PFSK-1 (cell line): Measurements from ENCODE around the gene STX18.

Source experiments
- FOXP2 ChIP-seq: optimal IDR thresholded peaks from 2 replicates; pipeline ENCODE3; 2011; ENCODE audit warnings: borderline replicate concordance, control low read depth, inconsistent platforms; ENCODE audit not compliant: insufficient read depth; ENCODE audit errors: extremely low read length, extremely low read depth
- POLR2AphosphoS5 ChIP-seq: IDR thresholded peaks from 2 replicates; pipeline ENCODE4 v1.6.1; 2012; ENCODE audit warnings: low read depth, mild to moderate bottlenecking, control low read depth, low read length, moderate library complexity
- REST ChIP-seq, 2 experiments: IDR thresholded peaks; 2 replicates each; pipeline versions ENCODE4 v1.6.1 to v1.8.0; 2011 to 2012; ENCODE audit warnings: low read depth in 2 of 2, low read length in 2 of 2, control low read depth in 1 of 2, inconsistent platforms in 1 of 2, mild to moderate bottlenecking in 1 of 2, moderate library complexity in 1 of 2; ENCODE audit not compliant: insufficient read depth in 1 of 2
- SIN3A ChIP-seq: IDR thresholded peaks from 2 replicates; pipeline ENCODE4 v1.6.1; 2012; ENCODE audit warnings: mild to moderate bottlenecking, low read length, moderate library complexity, borderline replicate concordance; ENCODE audit not compliant: insufficient read depth
- TAF1 ChIP-seq: IDR thresholded peaks from 2 replicates; pipeline ENCODE4 v1.6.1; 2012; ENCODE audit warnings: low read length, control low read depth, borderline replicate concordance; ENCODE audit not compliant: insufficient read depth

- TF ChIP-seq POLR2AphosphoS5 (no peak), REST (IDR thresholded peaks at IDR 0.05; ENCODE audit: insufficient read depth in 1 of 2, low read depth in 2 of 2, low read length in 2 of 2) (no peak), TAF1 (no peak), SIN3A (peak; percentile 38; the same call in 1 of the 2 replicates), FOXP2 (no peak)
These were observed 712 bp downstream of the STX18 start for GRCh38 chr4:4541040-4541631.
